B cell (primary cell): Measurements from ENCODE around the gene CBARP. TPM values are rescaled to one million over a fixed set of nuclear protein-coding genes. Genes with fewer than 3 reads are reported as not detected.

Source experiments
- ATAC-seq: fragments of 200-7000 bp; cut with Tn5 transposase; one replicate; pipeline ENCODE4 v1.10.0; 2021; ENCODE audit warnings: low read depth, mild to moderate bottlenecking, moderate number of reproducible peaks, moderate library complexity
- CTCF ChIA-PET: fragments of 350-600 bp; sonication (Branson Sonifier 250); formaldehyde crosslinking; loops from one replicate; lab custom pipeline; 2021; ENCODE audit warnings: antibody characterized with exemption, inconsistent platforms; lab: Charles Lee
- POLR2A ChIA-PET: fragments of 350-600 bp; sonication (Branson Sonifier 250); formaldehyde crosslinking; loops from one replicate; lab custom pipeline; 2021; ENCODE audit warnings: antibody characterized with exemption; lab: Charles Lee
- DNase-seq: peaks from one replicate; pipeline ENCODE4 v3.0.0; 2013
- H2AFZ ChIP-seq: 2 replicates; pipeline ENCODE4 v1.6.1; 2012; ENCODE audit warnings: mild to moderate bottlenecking, low read depth, low read length; ENCODE audit not compliant: insufficient read depth, poor library complexity, severe bottlenecking
- H3K27ac ChIP-seq, 2 donors: 1 replicate in 1 of 2; 2 replicates in 1 of 2; pipeline ENCODE4 v1.5.1; 2012 to 2013; ENCODE audit warnings: low read length in 2 of 2, mild to moderate bottlenecking in 2 of 2, moderate library complexity in 1 of 2
- H3K27me3 ChIP-seq, 4 experiments: fragments of 200-600 bp in 1 of 4; sonication (generic) in 1 of 4; replicated peaks in 1 of 4; 1 replicate in 2 of 4; 2 replicates in 2 of 4; pipeline versions ENCODE4 v1.6.1 to v1.7.0; 2013 to 2016; ENCODE audit warnings: low read length in 3 of 4, mild to moderate bottlenecking in 2 of 4, mixed read lengths in 1 of 4, moderate library complexity in 1 of 4; ENCODE audit not compliant: insufficient read depth in 4 of 4, control insufficient read depth in 3 of 4; ENCODE audit errors: control extremely low read depth in 1 of 4
- H3K36me3 ChIP-seq, 2 experiments: replicated peaks in 1 of 2; 1 replicate in 1 of 2; 2 replicates in 1 of 2; pipeline versions ENCODE4 v1.6.1 to v1.7.1; 2013; ENCODE audit warnings: low read length in 1 of 2; ENCODE audit not compliant: insufficient read depth in 2 of 2, control insufficient read depth in 1 of 2; ENCODE audit errors: control extremely low read depth in 1 of 2, extremely low read depth in 1 of 2
- H3K4me1 ChIP-seq, 2 donors: fragments of 200-600 bp in 1 of 2; sonication (generic) in 1 of 2; 1 replicate in 1 of 2; 2 replicates in 1 of 2; pipeline versions ENCODE4 v1.5.1 to v1.6.1; 2013 to 2017; ENCODE audit warnings: low read length in 2 of 2; ENCODE audit not compliant: control insufficient read depth in 2 of 2, insufficient read depth in 2 of 2
- H3K4me2 ChIP-seq: replicated peaks from 2 replicates; pipeline ENCODE3; 2012; ENCODE audit warnings: mild to moderate bottlenecking, low read depth, low read length; ENCODE audit not compliant: poor library complexity, severe bottlenecking
- H3K4me3 ChIP-seq, 5 experiments: fragments of 200-600 bp in 1 of 5; sonication (generic) in 1 of 5; 1 replicate in 3 of 5; 2 replicates in 2 of 5; pipeline versions ENCODE4 v1.5.1 to v1.7.0; 2011 to 2016; ENCODE audit warnings: low read length in 4 of 5, mild to moderate bottlenecking in 4 of 5, low read depth in 2 of 5, control low read depth in 1 of 5, moderate library complexity in 1 of 5; ENCODE audit not compliant: insufficient read depth in 1 of 5; ENCODE audit errors: control extremely low read depth in 1 of 5, extremely low read depth in 1 of 5
- H3K79me2 ChIP-seq: fragments of 200-600 bp; sonication (generic); one replicate; pipeline ENCODE4 v1.6.0; 2016; ENCODE audit warnings: low read length; ENCODE audit not compliant: control insufficient read depth, insufficient read depth
- H3K9ac ChIP-seq: fragments of 200-600 bp; sonication (generic); 2 replicates; pipeline ENCODE4 v1.6.1; 2017; ENCODE audit warnings: mild to moderate bottlenecking, low read length, moderate library complexity
- H3K9me3 ChIP-seq, 3 donors: one replicate each; pipeline versions ENCODE4 v1.6.1 to v1.7.1; 2013; ENCODE audit warnings: low read length in 2 of 3; ENCODE audit not compliant: control insufficient read depth in 2 of 3, insufficient read depth in 1 of 3; ENCODE audit errors: control extremely low read depth in 1 of 3
- H4K20me1 ChIP-seq: 2 replicates; pipeline ENCODE4 v1.6.0; 2012; ENCODE audit warnings: mild to moderate bottlenecking, low read length; ENCODE audit not compliant: insufficient read depth, control insufficient read depth, poor library complexity, severe bottlenecking
- H3K27ac Mint-ChIP-seq: one replicate; pipeline ENCODE4 v1.8.0; 2021; ENCODE audit warnings: mixed read lengths
- H3K27me3 Mint-ChIP-seq: one replicate; pipeline ENCODE4 v1.8.0; 2021; ENCODE audit warnings: mixed read lengths
- H3K4me1 Mint-ChIP-seq: one replicate; pipeline ENCODE4 v1.8.0; 2021; ENCODE audit warnings: mixed read lengths
- H3K4me3 Mint-ChIP-seq: one replicate; pipeline ENCODE4 v1.8.0; 2021; ENCODE audit warnings: mixed read lengths
- H3K9me3 Mint-ChIP-seq: one replicate; pipeline ENCODE4 v1.8.0; 2022; ENCODE audit warnings: mixed read lengths; ENCODE audit not compliant: insufficient read depth
- EZH2 ChIP-seq: IDR thresholded peaks from 2 replicates; pipeline ENCODE4 v1.6.1; 2012; ENCODE audit warnings: borderline replicate concordance, low read depth, mild to moderate bottlenecking, moderate library complexity, low read length; ENCODE audit not compliant: insufficient read depth, poor library complexity, severe bottlenecking
- WGBS: methylation state at CpG from one replicate; pipeline ENCODE4 v1.1.5; 2013; ENCODE audit warnings: missing lambda C conversion rate; ENCODE audit not compliant: insufficient coverage; 5-methylcytosine and 5-hydroxymethylcytosine counted together
- intact Hi-C: fragments of 100-400 bp; cut with micrococcal nuclease; formaldehyde crosslinking; loops from one replicate; pipeline ENCODE4 v1.10.0; 2022
- polyA plus RNA-seq: library from polyadenylated mRNA; depleted of rRNA; stranded (reverse); fragments of >200 nt; gene quantifications from 2 replicates; pipeline ENCODE4 v1.2.3, GENCODE V29; 2012
- total RNA-seq, 2 donors: library from RNA; stranded (reverse); fragments of 120-200 nt in 1 of 2; gene quantifications; 1 replicate in 1 of 2; 2 replicates in 1 of 2; pipeline versions ENCODE4 v1.2.3 to v1.2.4, GENCODE V29; 2013 to 2022
- TF ChIP-seq, protein P1 (sequence below): fragments of 200-600 bp; IDR thresholded peaks from one replicate; pipeline ENCODE4 v1.8.0; 2022; ENCODE audit warnings: antibody characterized with exemption, mild to moderate bottlenecking

CBARP gene
- total and polyA plus RNA-seq, 2 donors (not counting 1 experiment from before 2014, with no cell fraction given) = not detected

DNA sequence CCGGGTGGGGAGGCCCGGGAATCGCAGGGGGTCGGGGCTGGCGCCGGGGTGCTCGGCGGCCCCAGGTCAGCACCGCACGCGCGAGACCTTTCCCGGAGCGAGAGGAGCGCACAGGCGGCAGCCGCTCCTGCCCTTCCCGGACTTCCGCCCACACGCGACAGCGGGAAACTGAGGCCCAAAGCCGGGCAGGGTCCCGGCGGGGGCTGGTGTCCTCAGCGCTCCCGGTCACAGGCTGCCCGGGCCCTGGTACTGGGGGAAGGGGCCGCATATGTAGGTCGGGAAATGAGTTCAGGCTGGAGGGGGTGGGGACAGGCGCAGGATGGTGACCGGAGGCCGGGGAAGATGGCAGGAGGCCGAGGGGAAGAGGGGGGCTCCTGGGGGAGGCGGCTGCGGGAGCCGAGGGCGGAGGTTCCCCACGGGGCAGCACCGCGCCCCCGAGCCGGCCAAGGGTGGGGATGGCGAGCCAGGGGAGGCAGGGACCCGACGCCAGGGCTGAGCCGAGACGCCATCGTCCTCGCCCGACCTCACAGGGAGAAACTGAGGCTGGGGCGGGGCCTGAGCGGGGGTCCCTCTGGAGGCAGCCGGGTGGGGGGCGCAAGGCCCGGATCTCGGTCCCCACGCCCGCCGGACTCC is 662 bp downstream of the CBARP start:
- WGBS = 1% methylated on average over 60 of the region's 60 CpGs
- H3K4me3 Mint-ChIP-seq = peak overlapping the region; percentile 47
- TF ChIP-seq, protein P1, sequence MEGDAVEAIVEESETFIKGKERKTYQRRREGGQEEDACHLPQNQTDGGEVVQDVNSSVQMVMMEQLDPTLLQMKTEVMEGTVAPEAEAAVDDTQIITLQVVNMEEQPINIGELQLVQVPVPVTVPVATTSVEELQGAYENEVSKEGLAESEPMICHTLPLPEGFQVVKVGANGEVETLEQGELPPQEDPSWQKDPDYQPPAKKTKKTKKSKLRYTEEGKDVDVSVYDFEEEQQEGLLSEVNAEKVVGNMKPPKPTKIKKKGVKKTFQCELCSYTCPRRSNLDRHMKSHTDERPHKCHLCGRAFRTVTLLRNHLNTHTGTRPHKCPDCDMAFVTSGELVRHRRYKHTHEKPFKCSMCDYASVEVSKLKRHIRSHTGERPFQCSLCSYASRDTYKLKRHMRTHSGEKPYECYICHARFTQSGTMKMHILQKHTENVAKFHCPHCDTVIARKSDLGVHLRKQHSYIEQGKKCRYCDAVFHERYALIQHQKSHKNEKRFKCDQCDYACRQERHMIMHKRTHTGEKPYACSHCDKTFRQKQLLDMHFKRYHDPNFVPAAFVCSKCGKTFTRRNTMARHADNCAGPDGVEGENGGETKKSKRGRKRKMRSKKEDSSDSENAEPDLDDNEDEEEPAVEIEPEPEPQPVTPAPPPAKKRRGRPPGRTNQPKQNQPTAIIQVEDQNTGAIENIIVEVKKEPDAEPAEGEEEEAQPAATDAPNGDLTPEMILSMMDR = no peak
- peak; percentile 100 for TF ChIP-seq EZH2
- intact Hi-C loops = no loop called here
- H3K4me1 Mint-ChIP-seq = peaks cover 23% of the 10 kb centered on the region
- POLR2A ChIA-PET = interaction anchor here (1.0 kb wide), 1 partner anchor 342 kb away, joined by 3 read pairs; no protein-coding TSS in a partner anchor
- Histone ChIP-seq H3K9ac (peak overlapping the region; percentile 45), H4K20me1 (peaks cover 5% of the 10 kb centered on the region), H3K4me3 (peak overlapping the region in 4 of 5 experiments; percentile 17 to 50 (median 35)), H3K27ac (no peak overlapping the region), H2AFZ (peak overlapping the region; percentile 10), H3K79me2 (peaks cover 5% of the 10 kb centered on the region), H3K36me3 (no peaks in the 10 kb centered on the region), H3K9me3 (no peaks in the 10 kb centered on the region), H3K4me2 (peak overlapping the region; percentile 89), H3K27me3 (peaks cover 0 to 21% (median 7%) of the 10 kb centered on the region in 4 experiments), H3K4me1 (peaks cover 25 to 35% of the 10 kb centered on the region in 2 donors)
- ATAC-seq (no peak), DNase-seq (peak; percentile 60)
- CTCF ChIA-PET = no interaction called here
- no peak overlapping the region for H3K27ac Mint-ChIP-seq
- no peaks in the 10 kb centered on the region for H3K9me3 Mint-ChIP-seq
- H3K27me3 Mint-ChIP-seq = peaks cover 8% of the 10 kb centered on the region

DNA sequence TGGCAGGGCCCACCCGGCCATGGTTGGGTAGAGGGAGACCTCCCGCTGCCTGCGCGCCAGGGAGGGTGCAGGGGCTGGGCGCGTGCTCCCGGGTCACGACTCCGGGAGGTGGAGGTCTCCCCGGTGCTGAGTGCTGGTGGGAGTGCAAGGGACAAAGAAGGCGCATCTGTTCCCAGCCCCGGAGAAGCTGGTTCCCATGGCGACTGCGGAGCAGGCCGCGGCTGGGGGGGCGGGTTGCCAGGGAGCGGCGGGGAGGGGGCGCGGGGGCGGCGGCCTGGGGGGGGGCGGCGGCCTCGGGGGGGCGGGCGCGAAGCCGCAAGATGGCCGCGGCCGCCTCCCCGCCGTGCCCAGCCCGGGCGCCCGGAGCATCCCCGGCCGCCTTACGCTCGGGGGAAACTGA is 1.2 kb downstream of the CBARP start:
- no peak overlapping the region for H2AFZ ChIP-seq
- H3K9ac ChIP-seq = no peak overlapping the region
- no peak overlapping the region for H3K4me3 ChIP-seq
- H3K36me3 ChIP-seq = no peaks in the 10 kb centered on the region
- H3K27me3 ChIP-seq = peaks cover 0 to 21% (median 7%) of the 10 kb centered on the region in 4 experiments
- ChIA-PET CTCF (no interaction called here), POLR2A (interaction anchor here (1.0 kb wide), 2 partner anchors 30 to 342 kb away, joined by 3 read pairs; no protein-coding TSS in a partner anchor)
- peaks cover 24 to 33% of the 10 kb centered on the region in 2 donors for H3K4me1 ChIP-seq
- H3K9me3 Mint-ChIP-seq = no peaks in the 10 kb centered on the region
- TF ChIP-seq, protein P1 = no peak
- TF ChIP-seq EZH2 = no peak
- H3K4me1 Mint-ChIP-seq = peaks cover 20% of the 10 kb centered on the region
- intact Hi-C loops = no loop called here
- WGBS = 23% methylated on average over 29 of the region's 42 CpGs
- no peak overlapping the region for H3K27ac Mint-ChIP-seq
- DNase-seq (no peak), ATAC-seq (no peak)
- peak overlapping the region; percentile 89 for H3K4me2 ChIP-seq
- H3K9me3 ChIP-seq = no peaks in the 10 kb centered on the region
- no peaks in the 10 kb centered on the region for H3K79me2 ChIP-seq
- no peak overlapping the region for H3K4me3 Mint-ChIP-seq
- peaks cover 5% of the 10 kb centered on the region for H4K20me1 ChIP-seq
- peaks cover 8% of the 10 kb centered on the region for H3K27me3 Mint-ChIP-seq
- no peak overlapping the region for H3K27ac ChIP-seq
